ENCODE results near the gene SIGLEC11. TPM values are rescaled to one million over a fixed set of nuclear protein-coding genes. Genes with fewer than 3 reads are reported as not detected.
A peak's percentile ranks its signal among the peaks of the same experiment; 100 is the strongest.
"Not testable (repeated sequence)": the region's sequence is repeated elsewhere in the genome, so short reads cannot be mapped to it uniquely, and the experiment has no call there.

The SIGLEC11 gene
- total RNA-seq, 1 experiment from 2014 or later: not detected

GRCh38 chr19:49951806-49952478 lies 9.0 kb downstream of the SIGLEC11 start:
- DNase-seq (ENCODE audit: low read depth): no peak

GRCh38 chr19:49950956-49951526 lies 9.9 kb downstream of the SIGLEC11 start:
- DNase-seq (ENCODE audit: low read depth): no peak

- DNase-seq (ENCODE audit: low read depth): no peak
Observed at GRCh38 chr19:49950590-49950948, 10.4 kb downstream of the SIGLEC11 start.

GRCh38 chr19:49949742-49950589 lies 11.0 kb downstream of the SIGLEC11 start:
- peak; percentile 40 for DNase-seq (ENCODE audit: low read depth)

GRCh38 chr19:49946415-49946814 lies 14.6 kb downstream of the SIGLEC11 start:
- DNase-seq (ENCODE audit: low read depth): no peak

GRCh38 chr19:49944567-49944966 lies 16.4 kb downstream of the SIGLEC11 start:
- not testable (repeated sequence) for DNase-seq (ENCODE audit: low read depth)

GRCh38 chr19:49940482-49940791 lies 20.5 kb downstream of the SIGLEC11 start:
- DNase-seq (ENCODE audit: low read depth): no peak

GRCh38 chr19:49939721-49940481 lies 21.1 kb downstream of the SIGLEC11 start:
- DNase-seq (ENCODE audit: low read depth): no peak

GRCh38 chr19:49938662-49939061 lies 22.3 kb downstream of the SIGLEC11 start:
- no peak for DNase-seq (ENCODE audit: low read depth)

GRCh38 chr19:49937750-49938381 lies 23.1 kb downstream of the SIGLEC11 start:
- DNase-seq (ENCODE audit: low read depth): peak; percentile 70

- DNase-seq (ENCODE audit: low read depth): no peak
Observed at GRCh38 chr19:49936549-49936948, 24.4 kb downstream of the SIGLEC11 start.

- no peak for DNase-seq (ENCODE audit: low read depth)
Observed at GRCh38 chr19:49933643-49934042, 27.3 kb downstream of the SIGLEC11 start.

- no peak for DNase-seq (ENCODE audit: low read depth)
Observed at GRCh38 chr19:49932731-49933131, 28.2 kb downstream of the SIGLEC11 start.

GRCh38 chr19:49932041-49932451 lies 28.9 kb downstream of the SIGLEC11 start:
- DNase-seq (ENCODE audit: low read depth): no peak

- no peak for DNase-seq (ENCODE audit: low read depth)
Observed at GRCh38 chr19:49931293-49932040, 29.5 kb downstream of the SIGLEC11 start.

- DNase-seq (ENCODE audit: low read depth): no peak
Observed at GRCh38 chr19:49930483-49931011, 30.4 kb downstream of the SIGLEC11 start.

GRCh38 chr19:49929611-49930482 lies 31.1 kb downstream of the SIGLEC11 start:
- peak; percentile 90 for DNase-seq (ENCODE audit: low read depth)

GRCh38 chr19:49929121-49929610 lies 31.8 kb downstream of the SIGLEC11 start, which contains the start of the genes ATF5 and NUP62:
ATF5 (plus strand) TSS chr19:49929205; CDS start chr19:49930851, 1,646 bp downstream.
NUP62 (minus strand) TSS chr19:49929504; CDS start chr19:49909807, 19,697 bp downstream.
- peak; percentile 90 for DNase-seq (ENCODE audit: low read depth)
